ENCODE results near the gene COPG2. TPM values are rescaled to one million over a fixed set of nuclear protein-coding genes. Genes with fewer than 3 reads are reported as not detected.

Gene COPG2
- total RNA-seq, 1 experiment from 2014 or later: 26.0 TPM

DNA sequence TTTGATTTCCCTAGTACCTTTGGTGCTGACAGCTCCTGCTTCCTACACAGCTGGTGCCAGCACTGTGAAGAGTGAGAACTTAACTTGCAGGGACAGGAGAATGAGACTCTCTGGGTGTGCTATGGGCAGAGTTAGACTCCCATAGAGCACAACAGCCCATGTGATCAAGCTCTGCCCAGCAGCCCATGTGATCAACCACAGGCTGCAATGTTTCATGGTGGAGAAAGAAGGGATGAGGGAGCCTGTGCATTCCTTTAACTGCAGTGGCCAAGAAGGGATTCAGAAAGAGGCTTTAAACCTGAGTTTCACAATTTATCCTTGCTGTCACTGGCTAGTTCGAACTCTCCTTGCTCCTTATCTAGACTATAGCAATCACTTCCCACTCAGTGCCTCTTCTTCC, 186.7 kb downstream of the COPG2 start:
- BruUV-seq (replicated peaks): no TSS peak
- Histone ChIP-seq H3K9me3 (ENCODE audit: control insufficient read depth, insufficient read depth, low read depth, low read length) (no peaks in the 10 kb centered on the region; the same call in 1 of the 2 replicates), H3K27ac (ENCODE audit: low read length) (no peak overlapping the region), H3K4me3 (ENCODE audit: low read depth in 2 of 2, low read length in 2 of 2) (no peak overlapping the region), H3K27me3 (ENCODE audit: control insufficient read depth, insufficient read depth, low read length) (no peaks in the 10 kb centered on the region), H3K4me1 (ENCODE audit: control insufficient read depth, insufficient read depth, low read length) (peaks cover 7% of the 10 kb centered on the region; the same call in 1 of the 2 replicates), H3K36me3 (ENCODE audit: control insufficient read depth, insufficient read depth, low read length) (no peaks in the 10 kb centered on the region)
- ChIA-PET POLR2A (no interaction called here), CTCF (no interaction called here)
- intact Hi-C loops (cut with micrococcal nuclease; ENCODE audit: unreplicated experiment) (no loop called here), in situ Hi-C loops (cut with HindIII; ENCODE audit: low pct_unique_long_range_greater_than_20kb, low sequenced_read_pairs) (no loop called here)
- DNase-seq (ENCODE audit: low read depth, low spot score): no peak
- no peak for TF ChIP-seq TCF7L2 (IDR thresholded peaks at IDR 0.05; ENCODE audit: low read depth, low read length)
- TF ChIP-seq, protein P1, sequence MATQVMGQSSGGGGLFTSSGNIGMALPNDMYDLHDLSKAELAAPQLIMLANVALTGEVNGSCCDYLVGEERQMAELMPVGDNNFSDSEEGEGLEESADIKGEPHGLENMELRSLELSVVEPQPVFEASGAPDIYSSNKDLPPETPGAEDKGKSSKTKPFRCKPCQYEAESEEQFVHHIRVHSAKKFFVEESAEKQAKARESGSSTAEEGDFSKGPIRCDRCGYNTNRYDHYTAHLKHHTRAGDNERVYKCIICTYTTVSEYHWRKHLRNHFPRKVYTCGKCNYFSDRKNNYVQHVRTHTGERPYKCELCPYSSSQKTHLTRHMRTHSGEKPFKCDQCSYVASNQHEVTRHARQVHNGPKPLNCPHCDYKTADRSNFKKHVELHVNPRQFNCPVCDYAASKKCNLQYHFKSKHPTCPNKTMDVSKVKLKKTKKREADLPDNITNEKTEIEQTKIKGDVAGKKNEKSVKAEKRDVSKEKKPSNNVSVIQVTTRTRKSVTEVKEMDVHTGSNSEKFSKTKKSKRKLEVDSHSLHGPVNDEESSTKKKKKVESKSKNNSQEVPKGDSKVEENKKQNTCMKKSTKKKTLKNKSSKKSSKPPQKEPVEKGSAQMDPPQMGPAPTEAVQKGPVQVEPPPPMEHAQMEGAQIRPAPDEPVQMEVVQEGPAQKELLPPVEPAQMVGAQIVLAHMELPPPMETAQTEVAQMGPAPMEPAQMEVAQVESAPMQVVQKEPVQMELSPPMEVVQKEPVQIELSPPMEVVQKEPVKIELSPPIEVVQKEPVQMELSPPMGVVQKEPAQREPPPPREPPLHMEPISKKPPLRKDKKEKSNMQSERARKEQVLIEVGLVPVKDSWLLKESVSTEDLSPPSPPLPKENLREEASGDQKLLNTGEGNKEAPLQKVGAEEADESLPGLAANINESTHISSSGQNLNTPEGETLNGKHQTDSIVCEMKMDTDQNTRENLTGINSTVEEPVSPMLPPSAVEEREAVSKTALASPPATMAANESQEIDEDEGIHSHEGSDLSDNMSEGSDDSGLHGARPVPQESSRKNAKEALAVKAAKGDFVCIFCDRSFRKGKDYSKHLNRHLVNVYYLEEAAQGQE (IDR thresholded peaks at IDR 0.05; ENCODE audit: insufficient read depth in 1 of 2, low read depth in 2 of 2, low read length in 1 of 2): no peak
- TF ChIP-seq, protein P2, sequence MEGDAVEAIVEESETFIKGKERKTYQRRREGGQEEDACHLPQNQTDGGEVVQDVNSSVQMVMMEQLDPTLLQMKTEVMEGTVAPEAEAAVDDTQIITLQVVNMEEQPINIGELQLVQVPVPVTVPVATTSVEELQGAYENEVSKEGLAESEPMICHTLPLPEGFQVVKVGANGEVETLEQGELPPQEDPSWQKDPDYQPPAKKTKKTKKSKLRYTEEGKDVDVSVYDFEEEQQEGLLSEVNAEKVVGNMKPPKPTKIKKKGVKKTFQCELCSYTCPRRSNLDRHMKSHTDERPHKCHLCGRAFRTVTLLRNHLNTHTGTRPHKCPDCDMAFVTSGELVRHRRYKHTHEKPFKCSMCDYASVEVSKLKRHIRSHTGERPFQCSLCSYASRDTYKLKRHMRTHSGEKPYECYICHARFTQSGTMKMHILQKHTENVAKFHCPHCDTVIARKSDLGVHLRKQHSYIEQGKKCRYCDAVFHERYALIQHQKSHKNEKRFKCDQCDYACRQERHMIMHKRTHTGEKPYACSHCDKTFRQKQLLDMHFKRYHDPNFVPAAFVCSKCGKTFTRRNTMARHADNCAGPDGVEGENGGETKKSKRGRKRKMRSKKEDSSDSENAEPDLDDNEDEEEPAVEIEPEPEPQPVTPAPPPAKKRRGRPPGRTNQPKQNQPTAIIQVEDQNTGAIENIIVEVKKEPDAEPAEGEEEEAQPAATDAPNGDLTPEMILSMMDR (IDR thresholded peaks at IDR 0.05): no peak
- no peak for TF ChIP-seq SIN3A (IDR thresholded peaks at IDR 0.05; ENCODE audit: borderline replicate concordance, insufficient read depth, low read depth, low read length)
- no peak for TF ChIP-seq POLR2AphosphoS5 (IDR thresholded peaks at IDR 0.05; ENCODE audit: low read depth, low read length)
- ATAC-seq: no peak

DNA sequence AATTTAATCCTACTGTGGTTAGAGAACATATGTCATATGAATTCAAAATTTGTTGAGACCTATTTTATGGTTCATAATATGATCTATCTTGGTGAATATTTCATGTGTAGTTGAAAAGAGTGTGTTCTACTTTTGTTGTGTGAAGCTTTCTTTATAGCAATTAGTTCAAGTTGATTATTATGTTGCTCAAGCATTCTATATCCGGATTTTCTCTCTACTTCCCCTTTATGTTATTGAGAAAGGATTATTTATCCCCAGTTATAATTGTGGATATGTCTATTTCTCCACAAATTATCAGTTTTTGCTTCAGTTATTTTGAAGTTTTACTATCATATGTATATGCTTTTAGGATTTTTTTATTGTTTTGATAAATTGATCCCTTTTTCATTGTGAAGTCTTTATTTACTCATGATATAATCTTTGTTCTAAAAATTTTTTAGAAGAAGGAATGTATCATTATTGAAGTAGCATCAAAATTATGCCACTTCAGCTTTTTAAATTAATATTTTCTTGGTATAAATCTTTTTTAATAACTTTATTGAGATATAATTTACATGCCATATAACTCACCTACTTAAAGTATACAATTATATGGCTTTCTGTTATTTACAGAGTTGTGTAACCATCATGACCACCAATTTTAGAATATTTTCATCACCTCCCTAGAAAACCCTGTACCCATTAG, 188.7 kb downstream of the COPG2 start:
- POLR2A ChIA-PET: interaction anchor here (0.6 kb wide), 1 partner anchor 226 kb away, joined by 3 read pairs; no protein-coding TSS in a partner anchor

More for the DNA sequence above, 188.7 kb downstream of the COPG2 start:
- CTCF ChIA-PET: no interaction called here
- no peak for DNase-seq (ENCODE audit: low read depth, low spot score)
- Histone ChIP-seq H3K36me3 (ENCODE audit: control insufficient read depth, insufficient read depth, low read length) (no peaks in the 10 kb centered on the region), H3K4me3 (ENCODE audit: low read depth in 2 of 2, low read length in 2 of 2) (no peak overlapping the region), H3K27ac (ENCODE audit: low read length) (no peak overlapping the region), H3K9me3 (ENCODE audit: control insufficient read depth, insufficient read depth, low read depth, low read length) (no peaks in the 10 kb centered on the region; the same call in 1 of the 2 replicates), H3K4me1 (ENCODE audit: control insufficient read depth, insufficient read depth, low read length) (no peaks in the 10 kb centered on the region), H3K27me3 (ENCODE audit: control insufficient read depth, insufficient read depth, low read length) (no peaks in the 10 kb centered on the region)
- no TSS peak for BruUV-seq (replicated peaks)
- intact Hi-C loops (cut with micrococcal nuclease; ENCODE audit: unreplicated experiment) (no loop called here), in situ Hi-C loops (cut with HindIII; ENCODE audit: low pct_unique_long_range_greater_than_20kb, low sequenced_read_pairs) (no loop called here)
- TF ChIP-seq, protein P2 (IDR thresholded peaks at IDR 0.05): no peak
- ATAC-seq: no peak

Measured in Panc1 (cell line).